Naive thymus-derived CD4-positive, alpha-beta T cell (primary cell): ENCODE measurements around the gene SGMS1. TPM values are rescaled to one million over a fixed set of nuclear protein-coding genes. Genes with fewer than 3 reads are reported as not detected.
"Not testable (repeated sequence)": the region's sequence is repeated elsewhere in the genome, so short reads cannot be mapped to it uniquely, and the experiment has no call there.

Experiments
- ATAC-seq: fragments of 150-1000 bp; cut with Tn5 transposase; 2 replicates; pipeline ENCODE4 v1.10.0; 2021; ENCODE audit warnings: mild to moderate bottlenecking, moderate library complexity
- CTCF ChIA-PET: fragments of 350-600 bp; sonication (Branson Sonifier 250); formaldehyde crosslinking; loops from one replicate; lab custom pipeline; 2021; ENCODE audit warnings: antibody characterized with exemption; lab: Charles Lee
- POLR2A ChIA-PET: fragments of 350-600 bp; sonication (Branson Sonifier 250); formaldehyde crosslinking; loops from one replicate; lab custom pipeline; 2021; ENCODE audit warnings: antibody characterized with exemption, inconsistent platforms; lab: Charles Lee
- DNase-seq, 9 donors: peaks; one replicate each; pipeline versions ENCODE4 v3.0.0 to v3.0.0-alpha.2; 2020 to 2022; ENCODE audit warnings: mixed read lengths in 1 of 9
- H3K27ac ChIP-seq: one replicate; pipeline ENCODE4 v1.7.0; 2013; ENCODE audit warnings: mild to moderate bottlenecking, low read depth, low read length, moderate library complexity
- H3K27me3 ChIP-seq, 2 donors: one replicate each; pipeline ENCODE4 v1.7.0; 2013; ENCODE audit warnings: low read length in 2 of 2, mild to moderate bottlenecking in 2 of 2, moderate library complexity in 2 of 2; ENCODE audit not compliant: control insufficient read depth in 2 of 2, insufficient read depth in 2 of 2
- H3K36me3 ChIP-seq, 3 experiments: 1 replicate in 2 of 3; 2 replicates in 1 of 3; pipeline ENCODE4 v1.7.0; 2013; ENCODE audit warnings: low read length in 3 of 3, mild to moderate bottlenecking in 3 of 3, moderate library complexity in 1 of 3; ENCODE audit not compliant: insufficient read depth in 3 of 3, control insufficient read depth in 2 of 3
- H3K4me1 ChIP-seq, 2 donors: one replicate each; pipeline ENCODE4 v1.7.0; 2013; ENCODE audit warnings: low read length in 2 of 2, mild to moderate bottlenecking in 2 of 2, moderate library complexity in 1 of 2; ENCODE audit not compliant: control insufficient read depth in 2 of 2, insufficient read depth in 2 of 2
- H3K4me3 ChIP-seq: 2 replicates; pipeline ENCODE4 v1.7.0; 2013; ENCODE audit warnings: mild to moderate bottlenecking, low read length
- H3K9me3 ChIP-seq, 3 experiments: 1 replicate in 2 of 3; 2 replicates in 1 of 3; pipeline ENCODE4 v1.7.0; 2013; ENCODE audit warnings: low read length in 3 of 3; ENCODE audit not compliant: control insufficient read depth in 2 of 3
- H3K27ac Mint-ChIP-seq, 9 donors: one replicate each; pipeline ENCODE4 v1.8.0; 2020 to 2022; ENCODE audit warnings: mixed read lengths in 9 of 9, mild to moderate bottlenecking in 8 of 9, moderate library complexity in 5 of 9, inconsistent platforms in 2 of 9
- H3K27me3 Mint-ChIP-seq, 5 donors: one replicate each; pipeline ENCODE4 v1.8.0; 2021 to 2022; ENCODE audit warnings: mixed read lengths in 5 of 5, mild to moderate bottlenecking in 1 of 5
- H3K36me3 Mint-ChIP-seq, 5 donors: one replicate each; pipeline ENCODE4 v1.8.0; 2020 to 2022; ENCODE audit warnings: mixed read lengths in 5 of 5, mild to moderate bottlenecking in 3 of 5, inconsistent platforms in 1 of 5
- H3K4me1 Mint-ChIP-seq, 7 donors: one replicate each; pipeline ENCODE4 v1.8.0; 2020 to 2022; ENCODE audit warnings: mixed read lengths in 7 of 7, mild to moderate bottlenecking in 3 of 7, inconsistent platforms in 1 of 7
- H3K4me3 Mint-ChIP-seq, 10 donors: one replicate each; pipeline ENCODE4 v1.8.0; 2020 to 2022; ENCODE audit warnings: mild to moderate bottlenecking in 10 of 10, mixed read lengths in 10 of 10, moderate library complexity in 6 of 10, inconsistent platforms in 2 of 10
- H3K9me3 Mint-ChIP-seq, 11 donors: one replicate each; pipeline ENCODE4 v1.8.0; 2020 to 2022; ENCODE audit warnings: mixed read lengths in 11 of 11, mild to moderate bottlenecking in 4 of 11, inconsistent platforms in 1 of 11, moderate library complexity in 1 of 11
- intact Hi-C, 2 donors: fragments of 100-400 bp; cut with micrococcal nuclease; formaldehyde crosslinking; loops; one replicate each; pipeline ENCODE4 v1.15.1; 2023
- polyA plus RNA-seq, 2 donors: library from polyadenylated mRNA; unstranded; fragments of 300-500 nt; fragmentation: Illumina TruSeq; gene quantifications; one replicate each; pipeline ENCODE4 v1.2.3, GENCODE V29; 2021
- total RNA-seq, 6 experiments: library from RNA in 5 of 6; stranded (reverse) in 5 of 6; gene quantifications; 1 replicate in 5 of 6; 2 replicates in 1 of 6; pipeline ENCODE4 v1.2.3 and lab custom pipeline; 2021 to 2026

Gene SGMS1
- total and polyA plus RNA-seq, 7 experiments from 2014 or later: 11.5 to 45.7 (median 29.4) TPM

DNA sequence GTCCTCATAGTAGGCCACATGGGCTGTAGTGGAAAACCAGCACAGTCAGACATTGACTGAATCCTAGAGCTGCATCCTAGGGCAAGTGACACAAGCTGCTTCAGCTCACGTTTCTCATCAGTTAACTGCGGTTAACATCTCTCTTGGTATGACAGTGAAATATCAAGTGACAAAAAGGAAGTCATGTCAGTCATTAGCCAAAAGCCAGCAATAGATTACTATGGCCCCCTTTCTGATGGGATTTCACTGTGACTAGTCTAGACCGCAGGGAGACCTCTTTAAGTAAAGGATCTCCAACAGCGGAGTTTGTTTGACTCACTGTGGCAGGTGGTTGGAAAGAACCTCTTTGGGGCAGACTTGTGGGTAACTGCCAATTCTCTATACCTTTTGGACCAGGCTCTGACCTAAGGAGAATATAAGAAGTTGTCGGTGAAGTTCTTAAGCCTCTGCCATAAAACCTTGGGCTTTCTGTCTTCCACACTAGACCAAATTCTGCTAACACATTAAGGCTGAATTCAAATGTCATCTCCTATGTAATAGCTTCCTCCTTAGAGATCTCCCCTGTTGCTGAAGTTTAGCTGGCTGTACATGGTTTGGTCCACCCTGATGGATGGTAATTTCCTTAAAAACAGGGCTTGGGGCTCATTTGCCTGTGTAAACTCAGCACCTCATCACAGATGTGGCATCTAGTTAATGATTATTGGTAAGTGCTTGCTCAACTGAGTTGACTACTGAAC is 115.3 kb downstream of the SGMS1 start:
- peaks cover 9 to 45% of the 10 kb centered on the region in 2 donors for H3K4me1 ChIP-seq
- intact Hi-C loops: loop anchor here in 1 of 2 donors (5.0 kb wide), 1 partner anchor 34 kb away; no protein-coding TSS in a partner anchor
- no peaks in the 10 kb centered on the region for H3K9me3 ChIP-seq
- H3K4me3 Mint-ChIP-seq: no peak overlapping the region
- peaks cover 0 to 24% (median 7%) of the 10 kb centered on the region in 5 donors for H3K36me3 Mint-ChIP-seq
- H3K4me1 Mint-ChIP-seq: peaks cover 31 to 76% (median 68%) of the 10 kb centered on the region in 7 donors
- DNase-seq (peak in 1 of 9 donors; percentile 29), ATAC-seq (peak; percentile 49)
- POLR2A ChIA-PET: no interaction called here
- H3K9me3 Mint-ChIP-seq: no peaks in the 10 kb centered on the region
- no peak overlapping the region for H3K4me3 ChIP-seq
- no peaks in the 10 kb centered on the region for H3K27me3 Mint-ChIP-seq
- no peaks in the 10 kb centered on the region for H3K36me3 ChIP-seq
- CTCF ChIA-PET: no interaction called here
- H3K27me3 ChIP-seq: no peaks in the 10 kb centered on the region
- peak overlapping the region in 1 of 9 donors; percentile 35 for H3K27ac Mint-ChIP-seq
- H3K27ac ChIP-seq: no peak overlapping the region

GRCh38 chr10:50506861-50507573 is 116.7 kb downstream of the SGMS1 start:
- H3K27ac ChIP-seq: no peak overlapping the region
- H3K4me3 ChIP-seq: no peak overlapping the region
- Mint-ChIP-seq H3K4me1 (peaks cover 31 to 76% (median 67%) of the 10 kb centered on the region in 7 donors), H3K36me3 (peaks cover 0 to 24% (median 9%) of the 10 kb centered on the region in 5 donors), H3K27me3 (no peaks in the 10 kb centered on the region), H3K4me3 (peak overlapping the region in 1 of 10 donors; percentile 49), H3K27ac (peak overlapping the region in 1 of 9 donors; percentile 47), H3K9me3 (no peaks in the 10 kb centered on the region)
- peaks cover 0 to 31% of the 10 kb centered on the region in 2 donors for H3K4me1 ChIP-seq
- intact Hi-C loops: loop anchor here in 1 of 2 donors (5.0 kb wide), 1 partner anchor 35 kb away; no protein-coding TSS in a partner anchor
- H3K27me3 ChIP-seq: no peaks in the 10 kb centered on the region
- CTCF ChIA-PET: no interaction called here
- no peaks in the 10 kb centered on the region for H3K36me3 ChIP-seq
- DNase-seq (no peak), ATAC-seq (no peak)
- no peaks in the 10 kb centered on the region for H3K9me3 ChIP-seq
- POLR2A ChIA-PET: no interaction called here

DNA sequence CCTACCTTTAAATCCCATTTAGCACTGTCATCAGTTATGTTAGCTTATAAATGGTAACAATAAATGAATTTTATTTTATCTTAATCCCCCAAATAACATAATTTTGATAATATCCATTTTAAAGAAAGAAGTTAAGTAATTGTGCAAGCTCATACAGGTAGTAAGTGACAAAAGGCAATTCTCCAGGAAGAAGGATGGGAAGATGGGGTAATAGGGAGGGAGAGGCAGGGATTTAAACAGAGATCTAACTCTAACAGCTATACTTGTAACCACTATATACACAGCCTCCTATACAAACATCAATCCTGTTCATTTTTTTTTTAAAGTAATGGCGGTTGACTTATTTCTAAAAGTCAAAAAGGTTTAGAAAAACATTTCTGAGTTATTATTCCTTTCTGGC is 119.4 kb downstream of the SGMS1 start:
- no peaks in the 10 kb centered on the region for H3K27me3 Mint-ChIP-seq
- Histone ChIP-seq H3K27ac (no peak overlapping the region), H3K9me3 (no peaks in the 10 kb centered on the region), H3K4me1 (peaks cover 0 to 14% of the 10 kb centered on the region in 2 donors), H3K36me3 (no peaks in the 10 kb centered on the region), H3K4me3 (no peak overlapping the region), H3K27me3 (no peaks in the 10 kb centered on the region)
- H3K9me3 Mint-ChIP-seq: no peaks in the 10 kb centered on the region
- ATAC-seq (no peak), DNase-seq (no peak)
- no peak overlapping the region for H3K4me3 Mint-ChIP-seq
- ChIA-PET CTCF (interaction anchor here (0.7 kb wide), 1 partner anchor 9 kb away, joined by 3 read pairs; no protein-coding TSS in a partner anchor), POLR2A (no interaction called here)
- H3K4me1 Mint-ChIP-seq: peaks cover 26 to 62% (median 44%) of the 10 kb centered on the region in 7 donors
- H3K36me3 Mint-ChIP-seq: peaks cover 0 to 27% (median 16%) of the 10 kb centered on the region in 5 donors
- no peak overlapping the region for H3K27ac Mint-ChIP-seq
- intact Hi-C loops: no loop called here

DNA sequence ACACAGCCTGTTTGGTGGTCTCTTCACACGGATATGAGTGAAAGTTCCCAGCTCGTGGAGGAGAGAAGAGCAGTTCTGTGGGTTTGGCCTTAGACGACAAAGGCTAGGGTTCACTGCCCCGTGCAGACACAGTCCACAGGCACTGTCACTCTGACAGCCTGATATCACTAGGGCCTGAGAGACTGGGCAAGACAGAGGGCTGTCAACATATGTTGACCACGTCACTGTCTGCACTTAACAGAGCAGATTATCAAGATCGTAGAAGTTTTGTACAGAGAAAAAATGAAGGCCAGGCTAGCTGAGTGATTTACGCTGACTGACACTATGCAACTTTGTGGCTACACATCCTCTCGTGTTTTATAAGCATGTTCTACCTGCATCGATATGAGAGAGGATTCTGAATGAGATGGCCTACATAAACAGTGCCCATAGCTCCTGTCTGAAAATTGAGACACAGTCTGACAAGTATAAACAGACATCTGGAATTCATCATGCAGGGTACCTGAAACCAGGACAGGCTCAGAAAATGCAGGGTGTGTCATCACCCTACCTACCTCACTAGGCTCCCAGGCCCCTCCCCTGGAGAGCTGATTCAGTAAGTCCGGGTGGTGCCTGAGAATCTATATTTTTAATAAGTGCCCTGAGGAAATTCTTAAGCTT is 120.0 kb downstream of the SGMS1 start:
- Mint-ChIP-seq H3K9me3 (no peaks in the 10 kb centered on the region), H3K36me3 (peaks cover 0 to 29% (median 20%) of the 10 kb centered on the region in 5 donors), H3K4me3 (no peak overlapping the region), H3K4me1 (peaks cover 26 to 56% (median 42%) of the 10 kb centered on the region in 7 donors), H3K27ac (peak overlapping the region in 4 of 9 donors; percentile 28 to 79 (median 28)), H3K27me3 (no peaks in the 10 kb centered on the region)
- intact Hi-C loops: no loop called here
- Histone ChIP-seq H3K27me3 (no peaks in the 10 kb centered on the region), H3K27ac (no peak overlapping the region), H3K36me3 (no peaks in the 10 kb centered on the region), H3K9me3 (no peaks in the 10 kb centered on the region), H3K4me1 (peaks cover 0 to 12% of the 10 kb centered on the region in 2 donors), H3K4me3 (no peak overlapping the region)
- CTCF ChIA-PET: interaction anchor here (0.7 kb wide), 1 partner anchor 9 kb away, joined by 3 read pairs; no protein-coding TSS in a partner anchor
- DNase-seq: no peak
- ATAC-seq: no peak
- POLR2A ChIA-PET: no interaction called here

DNA sequence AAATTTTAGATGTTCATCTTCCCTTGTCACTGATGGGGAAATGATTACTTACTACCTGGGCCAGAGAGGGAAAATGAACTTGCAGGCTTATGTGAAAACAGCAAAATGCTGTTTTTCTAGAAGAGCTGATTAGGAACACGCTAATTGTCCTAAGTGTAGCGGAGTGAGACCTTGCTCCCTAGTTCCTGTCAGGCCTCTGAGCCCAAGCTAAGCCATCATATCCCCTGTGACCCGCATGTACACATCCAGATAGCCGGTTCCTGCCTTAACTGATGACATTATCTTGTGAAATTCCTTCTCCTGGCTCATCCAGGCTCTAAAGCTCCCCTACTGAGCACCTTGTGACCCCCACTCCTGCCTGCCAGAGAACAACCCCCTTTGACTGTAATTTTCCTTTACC is 120.6 kb downstream of the SGMS1 start:
- ATAC-seq: not testable (repeated sequence)

GRCh38 chr10:50501924-50502452 is 121.8 kb downstream of the SGMS1 start:
- Histone ChIP-seq H3K4me1 (no peaks in the 10 kb centered on the region), H3K27me3 (no peaks in the 10 kb centered on the region), H3K27ac (no peak overlapping the region), H3K36me3 (no peaks in the 10 kb centered on the region), H3K9me3 (no peaks in the 10 kb centered on the region), H3K4me3 (no peak overlapping the region)
- ChIA-PET POLR2A (interaction anchor here (0.6 to 0.7 kb wide), 2 partner anchors 11 to 967 kb away, joined by 3 read pairs; no protein-coding TSS in a partner anchor), CTCF (interaction anchor here (0.7 kb wide), 2 partner anchors 9 to 20 kb away, joined by 3 read pairs; no protein-coding TSS in a partner anchor)
- no peaks in the 10 kb centered on the region for H3K27me3 Mint-ChIP-seq
- intact Hi-C loops: no loop called here
- H3K27ac Mint-ChIP-seq: peak overlapping the region in 2 of 9 donors; percentile 70 to 75
- ATAC-seq (no peak), DNase-seq (peak in 1 of 9 donors; percentile 39)
- no peak overlapping the region for H3K4me3 Mint-ChIP-seq
- H3K9me3 Mint-ChIP-seq: peaks cover 0 to 2% (median 0%) of the 10 kb centered on the region in 11 donors
- peaks cover 0 to 36% (median 24%) of the 10 kb centered on the region in 5 donors for H3K36me3 Mint-ChIP-seq
- peaks cover 20 to 62% (median 44%) of the 10 kb centered on the region in 7 donors for H3K4me1 Mint-ChIP-seq

More for the DNA sequence above, 120.6 kb downstream of the SGMS1 start:
- CTCF ChIA-PET, H3K4me3 ChIP-seq, H3K4me3 Mint-ChIP-seq, H3K36me3 ChIP-seq, H3K9me3 ChIP-seq, DNase-seq, intact Hi-C loops, H3K27ac ChIP-seq, H3K4me1 ChIP-seq, H3K9me3 Mint-ChIP-seq, H3K27me3 ChIP-seq, H3K27me3 Mint-ChIP-seq, POLR2A ChIA-PET: not testable (repeated sequence)
- H3K4me1 Mint-ChIP-seq: peaks cover 24 to 56% (median 42%) of the 10 kb centered on the region in 7 donors
- H3K27ac Mint-ChIP-seq: peak overlapping the region in 1 of 9 donors; percentile 28
- peaks cover 0 to 32% (median 20%) of the 10 kb centered on the region in 5 donors for H3K36me3 Mint-ChIP-seq
